ENCODE measurements around the gene SPINK13.
"Not testable (repeated sequence)": the region's sequence is repeated elsewhere in the genome, so short reads cannot be mapped to it uniquely, and the experiment has no call there.

Gene SPINK13

GRCh38 chr5:148314187-148314586 lies 45.6 kb downstream of the SPINK13 start:
- FAIRE-seq, result no peak

GRCh38 chr5:148314731-148315130 lies 46.1 kb downstream of the SPINK13 start:
- FAIRE-seq, result no peak

- FAIRE-seq, result not testable (repeated sequence)
Measured at GRCh38 chr5:148320011-148320963, 51.7 kb downstream of the SPINK13 start.

DNA sequence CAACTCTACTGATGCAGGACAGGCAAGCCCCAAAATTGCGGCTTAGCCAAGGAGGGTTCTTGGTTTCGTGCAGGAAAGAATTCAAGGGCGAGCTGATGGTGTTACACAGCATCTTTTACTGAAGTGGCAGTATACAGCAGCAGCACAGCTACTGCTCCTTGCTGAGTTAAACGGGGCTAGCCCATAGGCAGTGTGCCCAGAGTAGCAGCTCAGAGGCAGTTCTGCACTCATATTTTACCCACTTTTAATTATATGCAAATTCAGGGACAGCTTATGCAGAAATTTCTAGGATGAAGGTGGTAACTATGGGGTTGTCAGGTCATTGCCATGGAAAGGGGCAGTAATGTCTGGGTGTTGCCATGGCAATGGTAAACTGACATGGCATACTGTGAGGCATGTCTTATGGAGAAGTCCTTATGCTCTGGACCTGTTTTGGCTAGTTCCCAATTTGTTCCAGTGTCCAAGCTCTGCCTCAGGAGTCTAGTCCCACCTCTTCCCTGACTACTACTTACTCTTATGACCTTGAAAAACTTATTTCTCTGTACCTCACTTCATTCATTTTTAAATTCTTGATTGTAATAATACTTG lies 64.8 kb downstream of the SPINK13 start:
- no peak for FAIRE-seq

DNA sequence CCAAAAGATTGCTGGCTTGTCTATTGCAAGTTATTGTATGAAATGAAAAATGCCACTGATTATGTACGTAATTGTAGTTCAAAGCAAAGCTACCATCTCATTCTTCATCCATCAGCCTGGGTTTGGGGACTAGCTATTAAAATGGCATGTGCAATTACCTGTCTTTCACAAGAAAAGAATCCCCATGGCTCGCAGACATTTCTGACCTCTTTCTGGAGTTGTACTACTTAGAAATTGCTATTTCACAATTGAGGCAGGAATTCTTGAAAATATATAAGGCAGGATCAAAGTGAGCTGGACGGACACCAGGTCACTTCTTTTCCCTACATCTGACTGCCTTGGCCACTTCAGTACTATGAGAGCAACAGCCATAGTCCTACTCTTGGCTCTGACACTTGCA lies 66.7 kb downstream of the SPINK13 start, which contains the start of gene SPINK9:
SPINK9 (plus strand) TSS at position 301 of the 400 bp plus-strand sequence; CDS start at position 356, 55 bp downstream.
- no peak for FAIRE-seq

All from islet of Langerhans (tissue), 1 donor.